ENCODE results near the gene LSM14B.

LSM14B gene

DNA sequence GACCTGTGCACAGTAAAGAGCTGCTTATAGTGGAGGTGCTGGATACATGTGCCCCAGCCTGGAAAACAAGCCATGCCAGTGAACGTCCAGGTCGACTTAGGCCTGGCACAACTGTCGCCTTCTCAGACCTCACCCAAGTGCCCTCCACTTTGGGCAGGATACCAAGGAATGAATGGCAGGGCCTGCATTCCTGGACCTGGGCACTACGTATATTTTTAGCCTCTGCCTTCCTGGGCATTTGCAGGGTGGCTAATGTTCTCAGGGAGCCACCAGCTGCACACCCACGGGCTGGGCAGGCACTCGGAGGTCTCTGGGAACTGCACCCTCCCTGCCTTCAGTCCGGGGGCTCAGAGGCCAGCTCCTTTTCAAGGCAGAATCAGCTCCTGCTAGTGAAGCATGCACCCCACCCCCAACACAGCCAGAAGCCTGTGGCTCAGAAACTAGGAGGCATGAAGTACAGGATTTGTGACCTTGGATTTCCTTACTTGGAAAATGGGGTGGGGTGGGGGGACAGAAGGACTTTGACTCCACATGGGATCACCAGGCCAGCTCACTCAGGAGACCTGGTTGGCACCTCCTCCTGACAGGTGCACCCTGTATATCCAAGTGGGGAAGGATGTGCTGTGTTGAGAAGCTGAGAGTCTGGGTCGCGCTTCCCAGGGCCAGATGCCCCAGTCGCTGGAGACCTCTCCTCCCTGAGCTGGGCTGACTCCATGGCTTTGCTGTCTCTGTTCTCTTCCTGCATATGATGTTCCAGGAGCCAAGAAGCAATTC, 2.5 kb upstream of the LSM14B start:
- no peak for TF ChIP-seq CTCF (IDR thresholded peaks at IDR 0.05; ENCODE audit: borderline replicate concordance, insufficient read depth, low read depth, low read length)
- no peak overlapping the region for H3K4me3 ChIP-seq (ENCODE audit: low read depth, low read length)

DNA sequence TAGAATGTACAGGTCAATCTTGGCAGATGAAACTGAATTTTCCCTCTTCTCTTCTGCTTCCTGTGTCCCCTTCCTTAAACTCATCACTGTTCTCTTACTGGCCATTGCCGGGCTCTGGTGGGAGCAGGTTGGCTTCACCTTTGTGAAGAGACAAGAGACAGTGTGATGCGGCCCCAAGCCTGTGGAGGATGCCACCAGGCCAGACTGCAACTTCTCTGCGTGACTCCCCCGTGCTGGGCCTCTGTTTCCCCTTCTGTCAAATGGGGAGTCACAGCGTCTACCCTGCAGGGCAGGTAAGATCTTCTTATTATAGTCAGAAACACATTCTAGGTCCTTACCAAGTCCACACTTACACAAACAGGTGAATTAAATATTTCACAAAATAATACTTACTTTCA, 1.9 kb upstream of the LSM14B start:
- no peak for TF ChIP-seq CTCF (IDR thresholded peaks at IDR 0.05; ENCODE audit: borderline replicate concordance, insufficient read depth, low read depth, low read length)
- no peak overlapping the region for H3K4me3 ChIP-seq (ENCODE audit: low read depth, low read length)

DNA sequence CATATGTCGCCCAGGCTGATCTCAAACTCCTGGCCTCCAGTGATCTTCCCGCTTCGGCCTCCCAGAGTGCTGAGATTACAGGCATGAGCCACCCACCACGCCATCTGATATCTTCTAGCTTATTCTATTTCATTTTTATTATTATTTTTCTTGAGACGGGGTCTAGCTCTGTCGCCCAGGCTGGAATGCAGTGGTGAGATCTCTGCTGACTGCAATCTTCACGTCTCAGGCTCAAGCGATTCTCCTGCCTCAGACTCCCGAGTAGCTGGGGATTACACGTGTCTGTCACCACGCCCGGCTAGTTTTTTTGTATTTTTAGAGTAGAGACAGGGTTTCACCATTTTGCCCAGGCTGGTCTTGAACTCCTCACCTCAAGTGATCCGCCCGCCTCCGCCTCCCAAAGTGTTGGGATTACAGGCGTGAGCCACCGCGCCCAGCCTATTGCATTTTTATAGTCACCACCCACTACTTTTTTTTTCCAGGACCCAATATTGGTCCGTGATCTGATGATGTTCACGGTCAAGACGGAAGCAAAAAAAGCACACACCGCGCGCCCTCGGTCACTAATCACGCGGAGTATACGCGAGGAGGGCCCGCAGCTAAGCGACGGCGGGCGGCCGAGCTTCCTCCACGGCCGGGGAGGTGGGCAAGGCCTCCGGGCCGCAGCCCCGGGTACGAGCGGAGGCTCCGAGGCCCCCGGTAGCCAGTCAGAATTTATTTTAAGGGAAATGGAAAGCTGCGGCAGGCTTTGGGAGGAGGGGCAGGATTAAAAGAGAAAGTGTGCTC, 1.1 kb upstream of the LSM14B start:
- peak overlapping the region; percentile 66 for H3K4me3 ChIP-seq (ENCODE audit: low read depth, low read length)
- no peak for TF ChIP-seq CTCF (IDR thresholded peaks at IDR 0.05; ENCODE audit: borderline replicate concordance, insufficient read depth, low read depth, low read length)

DNA sequence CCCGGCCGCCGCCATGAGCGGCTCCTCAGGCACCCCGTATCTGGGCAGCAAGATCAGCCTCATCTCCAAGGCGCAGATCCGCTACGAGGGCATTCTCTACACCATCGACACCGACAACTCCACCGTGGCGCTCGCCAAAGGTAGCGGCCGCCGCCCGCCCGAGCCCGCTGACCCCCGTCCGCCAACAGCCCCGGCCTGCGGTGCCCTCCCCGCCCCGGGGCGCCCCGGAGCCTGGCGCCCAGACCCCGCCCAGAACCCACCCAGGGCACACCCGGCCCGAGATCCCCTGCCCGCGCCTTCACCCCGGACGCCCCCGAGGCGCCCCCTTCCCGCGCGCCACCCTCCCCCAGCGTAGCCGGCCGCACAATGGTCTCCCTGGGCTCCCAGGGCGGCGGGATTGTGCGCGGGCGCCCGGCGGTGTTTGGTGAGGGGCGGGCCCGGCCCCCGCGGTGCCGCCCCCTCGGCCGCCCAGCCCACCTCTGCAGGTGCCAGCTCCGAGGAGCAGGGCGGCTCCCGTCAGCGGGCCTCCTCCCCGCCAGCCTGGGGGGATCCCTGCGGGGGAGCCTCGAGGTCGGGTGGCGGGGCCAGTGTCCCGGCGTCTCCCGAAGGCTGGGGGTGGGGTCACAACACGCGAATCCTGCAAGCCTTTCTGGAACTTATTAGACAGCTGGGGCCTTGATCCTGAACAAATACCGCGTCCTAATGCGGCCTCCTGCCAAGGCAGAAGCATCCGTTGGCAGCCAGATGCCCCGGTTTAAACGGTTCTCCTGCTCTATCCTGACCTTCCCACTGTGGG, 577 bp downstream of the LSM14B start:
- peak overlapping the region; percentile 73 for H3K4me3 ChIP-seq (ENCODE audit: low read depth, low read length)
- TF ChIP-seq CTCF (IDR thresholded peaks at IDR 0.05; ENCODE audit: borderline replicate concordance, insufficient read depth, low read depth, low read length), result no peak

DNA sequence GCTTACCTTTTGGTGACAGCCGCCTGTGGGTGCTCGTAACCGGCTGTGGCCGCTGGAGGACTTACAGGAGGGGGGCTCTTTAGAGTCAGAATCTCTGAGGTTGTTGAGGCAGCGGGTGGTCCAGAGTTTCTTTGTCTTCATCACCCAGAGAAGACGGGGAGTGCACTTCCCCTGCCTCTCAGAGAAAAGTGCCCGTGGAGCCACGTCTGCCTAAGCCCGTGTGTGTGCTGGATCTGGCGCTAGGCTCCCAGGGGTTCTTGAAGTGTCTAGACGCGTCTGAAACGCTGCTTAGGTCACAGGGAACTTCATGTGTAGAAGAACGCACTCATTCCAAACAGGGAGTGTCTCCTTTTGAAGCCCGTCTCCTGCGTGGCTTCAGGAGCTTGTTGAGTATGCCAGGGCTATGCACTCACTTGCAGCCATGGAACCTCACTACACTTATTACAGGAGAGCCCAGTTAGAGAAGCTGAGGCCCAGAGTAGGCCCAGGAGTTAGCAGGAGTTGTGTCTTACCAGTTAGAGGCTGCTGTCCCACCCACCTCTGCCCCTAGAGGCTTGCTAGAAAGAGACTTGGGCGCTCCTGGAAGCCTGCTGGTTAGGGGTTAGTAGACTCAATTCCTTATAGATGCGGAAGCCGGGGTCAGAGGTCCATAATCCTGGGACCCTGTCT, 1.3 kb downstream of the LSM14B start:
- peak overlapping the region; percentile 73 for H3K4me3 ChIP-seq (ENCODE audit: low read depth, low read length)
- peak; percentile 9; the same call in 1 of the 2 replicates for TF ChIP-seq CTCF (IDR thresholded peaks at IDR 0.05; ENCODE audit: borderline replicate concordance, insufficient read depth, low read depth, low read length)

GRCh38 chr20:62126141-62126540, 3.9 kb downstream of the LSM14B start:
- no peak for TF ChIP-seq CTCF (IDR thresholded peaks at IDR 0.05; ENCODE audit: borderline replicate concordance, insufficient read depth, low read depth, low read length)

More at GRCh38 chr20:62126141-62126540, 3.9 kb downstream of the LSM14B start:
- H3K4me3 ChIP-seq (ENCODE audit: low read depth, low read length), result no peak overlapping the region
